ENCODE results near the gene GPR137C. TPM values are rescaled to one million over a fixed set of nuclear protein-coding genes. Genes with fewer than 3 reads are reported as not detected.
"Not testable (repeated sequence)": the region's sequence is repeated elsewhere in the genome, so short reads cannot be mapped to it uniquely, and the experiment has no call there.

The GPR137C gene
- polyA plus RNA-seq, 1 donor (not counting 4 experiments of a cell fraction or from before 2014, with no cell fraction given): 0.05 TPM

GRCh38 chr14:52558688-52559087 is 6.1 kb downstream of the GPR137C start:
- no peak for FAIRE-seq

DNA sequence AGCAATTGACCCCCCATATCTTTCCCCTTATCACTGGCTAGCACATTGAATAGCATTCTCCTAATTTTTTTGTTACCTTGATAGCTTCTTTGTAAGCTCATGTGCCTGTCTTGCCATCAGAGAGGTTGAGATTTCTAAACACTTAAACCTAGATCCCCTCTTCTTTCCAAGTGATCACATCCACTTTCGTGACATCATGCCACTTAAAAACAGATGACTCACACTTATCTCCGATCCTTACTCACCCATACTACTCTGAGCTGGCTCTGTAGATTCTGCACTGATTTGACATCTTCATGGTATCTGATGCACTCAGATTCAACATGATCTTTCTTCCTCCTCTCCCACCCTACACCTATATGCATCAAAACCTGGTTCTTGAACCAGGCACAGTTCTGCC is 10.5 kb downstream of the GPR137C start:
- Histone ChIP-seq H3K27ac (ENCODE audit: control insufficient read depth, insufficient read depth, low read length) (no peak overlapping the region), H3K9me1 (ENCODE audit: control insufficient read depth, extremely low read depth, insufficient read depth, low read length) (no peaks in the 10 kb centered on the region), H3K9ac (ENCODE audit: control insufficient read depth, extremely low read depth, insufficient read depth, low read length) (no peak overlapping the region), H4K20me1 (ENCODE audit: control insufficient read depth, extremely low read depth, insufficient read depth, low read length) (no peaks in the 10 kb centered on the region), H2AFZ (ENCODE audit: control insufficient read depth, low read length) (no peak overlapping the region), H3K4me2 (ENCODE audit: control insufficient read depth, extremely low read depth, insufficient read depth, low read depth, low read length) (no peak overlapping the region), H3K4me3 (ENCODE audit: control insufficient read depth in 2 of 3, extremely low read depth in 1 of 3, insufficient read depth in 2 of 3, low read depth in 1 of 3, low read length in 3 of 3) (no peak overlapping the region), H3K9me3 (ENCODE audit: control insufficient read depth, low read depth, low read length) (no peaks in the 10 kb centered on the region), H3K36me3 (ENCODE audit: control insufficient read depth in 2 of 2, extremely low read depth in 1 of 2, insufficient read depth in 2 of 2, low read length in 2 of 2) (no peaks in the 10 kb centered on the region), H3K4me1 (ENCODE audit: control insufficient read depth, extremely low read depth, insufficient read depth, low read length) (no peaks in the 10 kb centered on the region), H3K27me3 (ENCODE audit: control insufficient read depth, extremely low read depth, insufficient read depth, low read length) (no peaks in the 10 kb centered on the region), H3K79me2 (ENCODE audit: control insufficient read depth, insufficient read depth, low read length) (no peaks in the 10 kb centered on the region)
- dilution Hi-C loops (cut with MboI; ENCODE audit: extremely low pct_ligation_motif_present, low sequenced_read_pairs): no loop called here
- FAIRE-seq: no peak
- DNase-seq (ENCODE audit: low read depth, low spot score): no peak
- TF ChIP-seq CTCF (optimal IDR thresholded peaks at IDR 0.05 in 1 of 3, IDR thresholded peaks at IDR 0.05 in 1 of 3, conservative IDR thresholded peaks at IDR 0.05 in 1 of 3; ENCODE audit: extremely low read depth in 1 of 3, insufficient read depth in 2 of 3, low read length in 3 of 3) (no peak), EZH2 (IDR thresholded peaks at IDR 0.05; ENCODE audit: low read length) (no peak)

More at GRCh38 chr14:52558688-52559087, 6.1 kb downstream of the GPR137C start:
- peaks cover 7% of the 10 kb centered on the region for H3K4me1 ChIP-seq (ENCODE audit: control insufficient read depth, extremely low read depth, insufficient read depth, low read length)
- dilution Hi-C loops (cut with MboI; ENCODE audit: extremely low pct_ligation_motif_present, low sequenced_read_pairs): no loop called here
- H3K9ac ChIP-seq (ENCODE audit: control insufficient read depth, extremely low read depth, insufficient read depth, low read length): no peak overlapping the region
- no peak overlapping the region for H3K4me2 ChIP-seq (ENCODE audit: control insufficient read depth, extremely low read depth, insufficient read depth, low read depth, low read length)
- H3K36me3 ChIP-seq (ENCODE audit: control insufficient read depth in 2 of 2, extremely low read depth in 1 of 2, insufficient read depth in 2 of 2, low read length in 2 of 2): no peaks in the 10 kb centered on the region
- no peak for DNase-seq (ENCODE audit: low read depth, low spot score)
- no peaks in the 10 kb centered on the region for H3K79me2 ChIP-seq (ENCODE audit: control insufficient read depth, insufficient read depth, low read length)
- H4K20me1 ChIP-seq (ENCODE audit: control insufficient read depth, extremely low read depth, insufficient read depth, low read length): no peaks in the 10 kb centered on the region
- no peak overlapping the region for H2AFZ ChIP-seq (ENCODE audit: control insufficient read depth, low read length)
- no peak overlapping the region for H3K4me3 ChIP-seq (ENCODE audit: control insufficient read depth in 2 of 3, extremely low read depth in 1 of 3, insufficient read depth in 2 of 3, low read depth in 1 of 3, low read length in 3 of 3)
- H3K27ac ChIP-seq (ENCODE audit: control insufficient read depth, insufficient read depth, low read length): no peak overlapping the region
- no peaks in the 10 kb centered on the region for H3K9me1 ChIP-seq (ENCODE audit: control insufficient read depth, extremely low read depth, insufficient read depth, low read length)
- no peaks in the 10 kb centered on the region for H3K9me3 ChIP-seq (ENCODE audit: control insufficient read depth, low read depth, low read length)
- no peak for TF ChIP-seq CTCF (optimal IDR thresholded peaks at IDR 0.05 in 1 of 3, IDR thresholded peaks at IDR 0.05 in 1 of 3, conservative IDR thresholded peaks at IDR 0.05 in 1 of 3; ENCODE audit: extremely low read depth in 1 of 3, insufficient read depth in 2 of 3, low read length in 3 of 3)
- no peak for TF ChIP-seq EZH2 (IDR thresholded peaks at IDR 0.05; ENCODE audit: low read length)
- H3K27me3 ChIP-seq (ENCODE audit: control insufficient read depth, extremely low read depth, insufficient read depth, low read length): no peaks in the 10 kb centered on the region

DNA sequence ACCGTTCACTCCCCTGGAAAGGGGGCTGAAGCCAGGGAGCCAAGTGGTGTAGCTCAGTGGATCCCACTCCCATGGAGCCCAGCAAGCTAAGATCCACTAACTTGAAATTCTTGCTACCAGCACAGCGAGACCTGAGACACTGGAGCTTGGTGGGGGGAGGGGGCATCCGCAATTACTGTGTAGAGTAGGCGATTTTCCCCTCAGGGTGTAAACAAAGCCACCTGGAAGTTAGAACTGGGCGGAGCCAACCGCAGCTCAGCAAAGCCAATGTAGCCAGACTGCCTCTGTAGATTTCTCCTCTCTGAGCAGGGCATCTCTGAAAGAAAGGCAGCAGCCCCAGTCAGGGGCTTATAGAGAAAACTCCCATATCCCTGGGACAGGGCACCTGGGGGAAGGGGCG is 15.8 kb downstream of the GPR137C start:
- H3K4me2 ChIP-seq (ENCODE audit: control insufficient read depth, extremely low read depth, insufficient read depth, low read depth, low read length); H3K79me2 ChIP-seq (ENCODE audit: control insufficient read depth, insufficient read depth, low read length); H3K9ac ChIP-seq (ENCODE audit: control insufficient read depth, extremely low read depth, insufficient read depth, low read length); dilution Hi-C loops (cut with MboI; ENCODE audit: extremely low pct_ligation_motif_present, low sequenced_read_pairs); DNase-seq (ENCODE audit: low read depth, low spot score); H3K27me3 ChIP-seq (ENCODE audit: control insufficient read depth, extremely low read depth, insufficient read depth, low read length); H3K27ac ChIP-seq (ENCODE audit: control insufficient read depth, insufficient read depth, low read length); H3K9me1 ChIP-seq (ENCODE audit: control insufficient read depth, extremely low read depth, insufficient read depth, low read length); H3K9me3 ChIP-seq (ENCODE audit: control insufficient read depth, low read depth, low read length); H3K4me3 ChIP-seq (ENCODE audit: control insufficient read depth in 2 of 3, extremely low read depth in 1 of 3, insufficient read depth in 2 of 3, low read depth in 1 of 3, low read length in 3 of 3); H2AFZ ChIP-seq (ENCODE audit: control insufficient read depth, low read length); H3K36me3 ChIP-seq (ENCODE audit: control insufficient read depth in 2 of 2, extremely low read depth in 1 of 2, insufficient read depth in 2 of 2, low read length in 2 of 2); H3K4me1 ChIP-seq (ENCODE audit: control insufficient read depth, extremely low read depth, insufficient read depth, low read length); FAIRE-seq; H4K20me1 ChIP-seq (ENCODE audit: control insufficient read depth, extremely low read depth, insufficient read depth, low read length): not testable (repeated sequence)

All from keratinocyte (primary cell).